Astrocyte (in vitro differentiated cells and primary cell): ENCODE results near the gene SLC25A47. TPM values are rescaled to one million over a fixed set of nuclear protein-coding genes. Genes with fewer than 3 reads are reported as not detected.
"Not testable (repeated sequence)": the region's sequence is repeated elsewhere in the genome, so short reads cannot be mapped to it uniquely, and the experiment has no call there.

ENCODE experiments used
- DNase-seq: peaks from one replicate; pipeline ENCODE4 v3.0.0-alpha.2; 2010; ENCODE audit warnings: low read depth
- FAIRE-seq: peaks from 2 replicates; lab custom pipeline; 2011; peaks lifted over from hg19 to GRCh38; lab: Jason Lieb, UNC
- H2AFZ ChIP-seq: 2 replicates; pipeline ENCODE4 v1.6.0; 2012; ENCODE audit warnings: low read depth, low read length, inconsistent platforms
- H3K27ac ChIP-seq: 2 replicates; pipeline ENCODE4 v1.5.1; 2011; ENCODE audit warnings: low read depth, low read length, inconsistent platforms
- H3K27me3 ChIP-seq: 2 replicates; pipeline ENCODE4 v1.6.0; 2011; ENCODE audit warnings: low read length, inconsistent platforms; ENCODE audit not compliant: insufficient read depth
- H3K36me3 ChIP-seq: 2 replicates; pipeline ENCODE4 v1.5.1; 2011; ENCODE audit warnings: low read length, inconsistent platforms; ENCODE audit not compliant: insufficient read depth
- H3K4me1 ChIP-seq: 2 replicates; pipeline ENCODE4 v1.5.1; 2011; ENCODE audit warnings: low read length, inconsistent platforms; ENCODE audit not compliant: insufficient read depth
- H3K4me2 ChIP-seq: 2 replicates; pipeline ENCODE4 v1.6.0; 2012; ENCODE audit warnings: low read length, inconsistent platforms
- H3K4me3 ChIP-seq: 2 replicates; pipeline ENCODE4 v1.5.1; 2011; ENCODE audit warnings: low read depth, mild to moderate bottlenecking, low read length, inconsistent platforms; ENCODE audit not compliant: insufficient read depth
- H3K79me2 ChIP-seq: 2 replicates; pipeline ENCODE4 v1.6.0; 2012; ENCODE audit warnings: mild to moderate bottlenecking, low read length, inconsistent platforms; ENCODE audit not compliant: insufficient read depth
- H3K9ac ChIP-seq: 2 replicates; pipeline ENCODE4 v1.6.0; 2012; ENCODE audit warnings: mild to moderate bottlenecking, low read length, inconsistent platforms
- H3K9me3 ChIP-seq: 2 replicates; pipeline ENCODE4 v1.5.1; 2012; ENCODE audit warnings: low read depth, mild to moderate bottlenecking, low read length, inconsistent platforms; ENCODE audit not compliant: insufficient read depth
- H4K20me1 ChIP-seq: 2 replicates; pipeline ENCODE4 v1.6.0; 2012; ENCODE audit warnings: low read length, inconsistent platforms; ENCODE audit not compliant: insufficient read depth
- H3K27ac Mint-ChIP-seq: one replicate; pipeline ENCODE4 v1.8.0; 2021; ENCODE audit warnings: mild to moderate bottlenecking, mixed read lengths; ENCODE audit not compliant: unreplicated experiment
- H3K27me3 Mint-ChIP-seq: one replicate; pipeline ENCODE4 v1.8.0; 2021; ENCODE audit warnings: low read depth, mixed read lengths; ENCODE audit not compliant: unreplicated experiment
- H3K36me3 Mint-ChIP-seq: one replicate; pipeline ENCODE4 v1.8.0; 2021; ENCODE audit warnings: low read depth, mixed read lengths; ENCODE audit not compliant: unreplicated experiment
- H3K4me1 Mint-ChIP-seq: one replicate; pipeline ENCODE4 v1.8.0; 2021; ENCODE audit warnings: low read depth, mixed read lengths; ENCODE audit not compliant: unreplicated experiment
- H3K4me3 Mint-ChIP-seq: one replicate; pipeline ENCODE4 v1.8.0; 2021; ENCODE audit warnings: mild to moderate bottlenecking, moderate library complexity, mixed read lengths; ENCODE audit not compliant: unreplicated experiment
- H3K9me3 Mint-ChIP-seq: one replicate; pipeline ENCODE4 v1.8.0; 2021; ENCODE audit warnings: mild to moderate bottlenecking, mixed read lengths; ENCODE audit not compliant: unreplicated experiment
- EZH2 ChIP-seq: IDR thresholded peaks from 2 replicates; pipeline ENCODE4 v1.6.1; 2012; ENCODE audit warnings: mild to moderate bottlenecking, low read length, inconsistent platforms; ENCODE audit not compliant: insufficient read depth
- total RNA-seq: library from RNA; stranded (reverse); gene quantifications from 2 replicates; pipeline ENCODE4 v1.2.1, GENCODE V29; 2021
- TF ChIP-seq, protein P1 (sequence below): IDR thresholded peaks from 2 replicates; pipeline ENCODE4 v1.5.1; 2011; ENCODE audit warnings: low read depth, mild to moderate bottlenecking, inconsistent platforms, low read length, moderate library complexity; ENCODE audit not compliant: insufficient read depth

The SLC25A47 gene
- total RNA-seq, 1 donor from 2014 or later, result not detected

DNA sequence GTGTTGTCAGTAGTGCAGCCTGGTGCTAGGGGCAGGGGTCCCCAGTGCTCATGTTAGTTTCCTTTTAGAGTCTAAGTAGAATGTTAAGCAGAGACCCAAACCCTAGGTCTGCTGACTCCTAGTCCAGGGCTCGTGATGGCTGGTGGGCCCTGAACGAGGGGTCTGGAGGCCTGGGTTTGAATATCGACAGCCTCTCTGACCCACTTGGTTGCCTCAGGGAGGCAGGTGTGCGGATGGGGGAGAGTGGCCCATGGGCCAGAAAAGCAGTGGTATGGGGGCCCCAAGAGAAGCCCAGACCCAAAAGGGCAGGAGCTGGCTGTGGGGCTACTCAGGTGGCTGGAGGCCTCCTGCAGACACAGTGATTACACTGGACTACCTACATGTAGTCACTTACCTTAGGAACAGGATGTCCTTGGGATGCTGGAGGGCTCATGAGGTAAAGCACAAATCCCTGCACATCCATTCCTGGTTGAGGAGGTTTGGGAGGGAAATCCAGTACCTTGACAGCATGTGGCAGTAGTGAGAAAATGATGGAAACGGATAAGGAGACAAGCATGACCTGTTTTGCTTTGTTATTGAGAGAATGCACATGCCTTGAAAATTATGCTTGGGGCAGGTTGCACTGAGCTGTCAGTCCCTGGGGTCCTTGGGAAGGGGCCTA, 15.2 kb upstream of the SLC25A47 start:
- H3K36me3 ChIP-seq, result no peaks in the 10 kb centered on the region
- TF ChIP-seq, protein P1, sequence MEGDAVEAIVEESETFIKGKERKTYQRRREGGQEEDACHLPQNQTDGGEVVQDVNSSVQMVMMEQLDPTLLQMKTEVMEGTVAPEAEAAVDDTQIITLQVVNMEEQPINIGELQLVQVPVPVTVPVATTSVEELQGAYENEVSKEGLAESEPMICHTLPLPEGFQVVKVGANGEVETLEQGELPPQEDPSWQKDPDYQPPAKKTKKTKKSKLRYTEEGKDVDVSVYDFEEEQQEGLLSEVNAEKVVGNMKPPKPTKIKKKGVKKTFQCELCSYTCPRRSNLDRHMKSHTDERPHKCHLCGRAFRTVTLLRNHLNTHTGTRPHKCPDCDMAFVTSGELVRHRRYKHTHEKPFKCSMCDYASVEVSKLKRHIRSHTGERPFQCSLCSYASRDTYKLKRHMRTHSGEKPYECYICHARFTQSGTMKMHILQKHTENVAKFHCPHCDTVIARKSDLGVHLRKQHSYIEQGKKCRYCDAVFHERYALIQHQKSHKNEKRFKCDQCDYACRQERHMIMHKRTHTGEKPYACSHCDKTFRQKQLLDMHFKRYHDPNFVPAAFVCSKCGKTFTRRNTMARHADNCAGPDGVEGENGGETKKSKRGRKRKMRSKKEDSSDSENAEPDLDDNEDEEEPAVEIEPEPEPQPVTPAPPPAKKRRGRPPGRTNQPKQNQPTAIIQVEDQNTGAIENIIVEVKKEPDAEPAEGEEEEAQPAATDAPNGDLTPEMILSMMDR, result no peak
- TF ChIP-seq EZH2, result no peak
- H3K27ac ChIP-seq, result no peak overlapping the region
- peak overlapping the region; percentile 93 for H3K4me2 ChIP-seq
- Mint-ChIP-seq H3K4me3 (peak overlapping the region; percentile 85), H3K27me3 (peaks cover 5% of the 10 kb centered on the region), H3K4me1 (peaks cover 2% of the 10 kb centered on the region), H3K36me3 (no peaks in the 10 kb centered on the region), H3K9me3 (no peaks in the 10 kb centered on the region), H3K27ac (no peak overlapping the region)
- H3K4me1 ChIP-seq, result peaks cover 18% of the 10 kb centered on the region
- no peaks in the 10 kb centered on the region for H3K9me3 ChIP-seq
- no peak for FAIRE-seq
- peaks cover 24% of the 10 kb centered on the region for H3K79me2 ChIP-seq
- H4K20me1 ChIP-seq, result peaks cover 32% of the 10 kb centered on the region
- H3K9ac ChIP-seq, result peak overlapping the region; percentile 86
- no peaks in the 10 kb centered on the region for H3K27me3 ChIP-seq
- DNase-seq, result no peak
- H2AFZ ChIP-seq, result no peak overlapping the region
- peak overlapping the region; percentile 78 for H3K4me3 ChIP-seq

DNA sequence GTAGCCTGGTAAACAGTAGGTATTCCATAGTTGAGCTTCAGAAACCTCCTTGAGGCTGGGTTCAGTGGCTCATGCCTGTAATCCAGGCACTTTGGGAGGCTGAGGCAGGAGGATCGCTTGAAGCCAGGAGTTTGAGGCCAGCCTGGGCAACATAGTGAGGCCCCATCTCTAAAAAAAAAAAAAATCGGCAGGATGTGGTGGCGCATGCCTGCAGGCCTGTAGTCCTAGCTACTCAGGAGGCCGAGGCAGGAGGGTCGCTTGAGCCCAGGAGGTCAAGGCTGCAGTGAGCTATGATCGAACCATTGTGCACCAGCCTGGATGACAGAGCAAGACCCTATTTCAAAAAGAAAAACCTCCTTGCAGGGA, 14.7 kb upstream of the SLC25A47 start:
- H2AFZ ChIP-seq, H3K36me3 ChIP-seq, H3K27me3 Mint-ChIP-seq, H3K36me3 Mint-ChIP-seq, H3K27me3 ChIP-seq, H3K4me3 ChIP-seq, H3K27ac ChIP-seq, H3K4me2 ChIP-seq, H3K9me3 ChIP-seq, H3K4me1 Mint-ChIP-seq, H3K27ac Mint-ChIP-seq, H3K9me3 Mint-ChIP-seq, FAIRE-seq, H3K9ac ChIP-seq, DNase-seq: not testable (repeated sequence)
- H3K4me1 ChIP-seq, result peaks cover 18% of the 10 kb centered on the region
- peak overlapping the region; percentile 85 for H3K4me3 Mint-ChIP-seq
- peaks cover 26% of the 10 kb centered on the region for H4K20me1 ChIP-seq
- peaks cover 22% of the 10 kb centered on the region for H3K79me2 ChIP-seq

DNA sequence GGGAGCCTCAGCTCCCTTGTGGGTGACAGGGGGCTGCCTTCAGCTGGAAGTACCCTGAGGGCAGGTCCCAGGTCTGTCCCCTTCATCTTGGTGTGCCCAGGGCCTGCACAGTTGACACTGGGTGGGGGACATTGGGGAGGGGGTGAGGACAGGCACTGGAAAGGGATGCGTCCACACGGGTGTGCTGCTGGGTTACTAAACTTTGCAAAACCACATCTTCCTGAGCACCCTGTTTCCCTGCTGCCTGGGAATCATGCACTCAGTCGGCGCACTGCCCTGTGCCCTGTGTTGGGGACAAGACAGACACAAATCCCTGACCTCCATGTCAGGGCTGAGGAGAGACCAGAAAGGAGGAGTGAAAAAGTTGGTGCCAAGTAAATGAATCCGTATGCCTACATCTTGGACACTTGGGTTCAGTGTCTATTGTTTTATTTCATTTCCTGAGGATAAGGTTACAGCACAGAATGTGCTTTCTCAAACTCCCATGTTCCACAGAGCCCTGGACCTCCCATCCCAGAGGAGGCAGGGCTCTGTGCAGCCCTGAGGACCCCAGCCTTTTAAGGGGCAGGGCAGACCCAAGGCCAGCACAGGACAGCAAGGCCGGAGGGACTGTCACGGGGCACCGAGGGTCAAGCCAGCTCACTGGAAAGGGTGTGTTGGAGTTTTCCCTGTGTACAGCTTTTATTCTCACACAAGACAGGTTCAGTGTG, 14.0 kb upstream of the SLC25A47 start:
- Mint-ChIP-seq H3K27ac (no peak overlapping the region), H3K36me3 (no peaks in the 10 kb centered on the region), H3K9me3 (no peaks in the 10 kb centered on the region), H3K4me1 (peaks cover 3% of the 10 kb centered on the region), H3K27me3 (peaks cover 5% of the 10 kb centered on the region), H3K4me3 (no peak overlapping the region)
- no peak overlapping the region for H3K4me3 ChIP-seq
- no peaks in the 10 kb centered on the region for H3K9me3 ChIP-seq
- no peak overlapping the region for H3K9ac ChIP-seq
- H3K27me3 ChIP-seq, result no peaks in the 10 kb centered on the region
- peaks cover 19% of the 10 kb centered on the region for H4K20me1 ChIP-seq
- FAIRE-seq (no peak), DNase-seq (no peak)
- H3K27ac ChIP-seq, result no peak overlapping the region
- peaks cover 18% of the 10 kb centered on the region for H3K4me1 ChIP-seq
- no peaks in the 10 kb centered on the region for H3K36me3 ChIP-seq
- no peak for TF ChIP-seq EZH2
- TF ChIP-seq, protein P1, result no peak
- H2AFZ ChIP-seq, result no peak overlapping the region
- H3K79me2 ChIP-seq, result peaks cover 14% of the 10 kb centered on the region
- H3K4me2 ChIP-seq, result no peak overlapping the region

DNA sequence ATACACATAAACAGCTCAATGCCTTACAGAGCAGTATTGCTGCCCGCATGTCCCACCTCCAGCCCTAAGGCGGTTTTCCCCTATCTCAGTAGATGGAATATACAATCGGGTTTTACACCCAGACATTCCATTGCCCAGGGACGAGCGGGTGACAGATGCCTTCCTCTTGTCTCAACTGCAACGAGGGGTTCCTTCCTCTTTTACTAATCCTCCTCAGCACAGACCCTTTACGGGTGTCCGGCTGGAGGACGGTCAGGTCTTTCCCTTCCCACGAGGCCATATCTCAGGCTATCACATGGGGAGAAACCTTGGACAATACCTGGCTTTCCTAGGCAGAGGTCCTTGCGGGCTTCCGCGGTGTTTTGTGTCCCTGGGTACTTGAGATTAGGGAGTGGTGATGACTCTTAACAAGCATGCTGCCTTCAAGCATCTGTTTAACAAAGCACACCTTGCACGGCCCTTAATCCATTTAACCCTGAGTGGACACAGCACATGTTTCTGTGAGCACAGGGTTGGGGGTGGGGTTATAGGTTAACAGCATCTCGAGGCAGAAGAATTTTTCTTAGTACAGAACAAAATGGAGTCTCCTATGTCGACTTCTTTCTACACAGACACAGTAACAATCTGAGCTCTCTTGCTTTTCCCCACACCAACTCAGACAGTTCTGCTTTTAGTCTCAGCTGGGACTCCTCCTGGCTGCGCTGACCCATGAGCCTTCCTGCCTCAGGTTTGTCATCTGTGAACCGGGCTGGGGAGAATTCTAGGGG, 10.8 kb upstream of the SLC25A47 start:
- not testable (repeated sequence) for H3K27ac Mint-ChIP-seq, DNase-seq

More for the DNA sequence above, 10.8 kb upstream of the SLC25A47 start:
- not testable (repeated sequence) for H3K9me3 Mint-ChIP-seq, H3K27me3 ChIP-seq, H2AFZ ChIP-seq, H3K4me1 ChIP-seq, H3K4me3 Mint-ChIP-seq, H3K9me3 ChIP-seq, H3K4me2 ChIP-seq, H3K36me3 ChIP-seq, FAIRE-seq, H3K4me3 ChIP-seq, H3K27me3 Mint-ChIP-seq, H3K36me3 Mint-ChIP-seq, H4K20me1 ChIP-seq, H3K4me1 Mint-ChIP-seq, H3K27ac ChIP-seq, H3K79me2 ChIP-seq, H3K9ac ChIP-seq
